Stimulated activated CD8-positive, alpha-beta memory T cell treated with anti-CD3 and anti-CD28 coated beads, Interleukin-15, amount 100 ng/mL, for 4 hours (primary cell): Measurements from ENCODE around the gene ALOX15.
"Not testable (repeated sequence)": the region's sequence is repeated elsewhere in the genome, so short reads cannot be mapped to it uniquely, and the experiment has no call there.

Experiments used
- DNase-seq, 2 donors: peaks; one replicate each; pipeline ENCODE4 v3.0.0-alpha.2; 2020; ENCODE audit warnings: low read depth in 2 of 2

Gene ALOX15

DNA sequence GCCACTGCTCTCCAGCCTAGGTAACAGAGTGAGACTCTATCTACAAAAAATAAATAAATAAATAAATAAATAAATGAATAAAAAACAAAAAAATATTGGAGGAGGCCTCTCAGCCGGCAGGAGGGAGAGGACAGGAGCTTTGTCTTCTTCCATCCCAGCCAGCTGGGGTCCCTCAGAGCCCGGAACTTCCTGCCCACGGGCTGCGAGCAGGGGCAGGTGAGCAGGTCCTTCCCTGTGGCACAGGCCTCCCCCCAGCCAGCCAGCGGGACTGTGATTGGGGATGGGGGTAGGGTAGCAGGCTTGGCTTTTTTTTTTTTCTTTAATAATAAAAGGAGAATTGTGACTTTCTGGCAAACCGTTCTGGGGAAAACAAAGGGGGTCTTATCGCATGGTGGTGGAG is 47.1 kb downstream of the ALOX15 start:
- no peak for DNase-seq

DNA sequence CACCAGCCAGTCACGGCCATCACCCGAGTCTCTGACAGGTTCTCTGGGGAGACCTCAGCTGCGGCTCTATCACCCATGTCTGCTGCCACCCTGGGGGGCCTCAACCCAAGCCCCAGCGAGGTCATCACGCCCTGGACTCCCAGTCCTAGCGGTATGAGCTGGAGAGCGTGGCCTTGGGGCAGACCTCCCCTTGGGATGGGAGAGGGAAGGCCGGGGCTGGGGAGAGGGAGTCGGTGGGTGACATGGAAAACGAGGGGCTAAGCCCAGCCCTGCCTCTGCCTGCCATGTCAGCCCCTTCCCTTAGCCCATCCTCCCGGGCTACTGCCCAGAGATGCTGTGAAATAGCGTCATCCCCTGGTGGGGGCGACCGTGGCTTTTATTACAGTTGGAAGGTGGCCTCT is 48.5 kb downstream of the ALOX15 start:
- DNase-seq = no peak

DNA sequence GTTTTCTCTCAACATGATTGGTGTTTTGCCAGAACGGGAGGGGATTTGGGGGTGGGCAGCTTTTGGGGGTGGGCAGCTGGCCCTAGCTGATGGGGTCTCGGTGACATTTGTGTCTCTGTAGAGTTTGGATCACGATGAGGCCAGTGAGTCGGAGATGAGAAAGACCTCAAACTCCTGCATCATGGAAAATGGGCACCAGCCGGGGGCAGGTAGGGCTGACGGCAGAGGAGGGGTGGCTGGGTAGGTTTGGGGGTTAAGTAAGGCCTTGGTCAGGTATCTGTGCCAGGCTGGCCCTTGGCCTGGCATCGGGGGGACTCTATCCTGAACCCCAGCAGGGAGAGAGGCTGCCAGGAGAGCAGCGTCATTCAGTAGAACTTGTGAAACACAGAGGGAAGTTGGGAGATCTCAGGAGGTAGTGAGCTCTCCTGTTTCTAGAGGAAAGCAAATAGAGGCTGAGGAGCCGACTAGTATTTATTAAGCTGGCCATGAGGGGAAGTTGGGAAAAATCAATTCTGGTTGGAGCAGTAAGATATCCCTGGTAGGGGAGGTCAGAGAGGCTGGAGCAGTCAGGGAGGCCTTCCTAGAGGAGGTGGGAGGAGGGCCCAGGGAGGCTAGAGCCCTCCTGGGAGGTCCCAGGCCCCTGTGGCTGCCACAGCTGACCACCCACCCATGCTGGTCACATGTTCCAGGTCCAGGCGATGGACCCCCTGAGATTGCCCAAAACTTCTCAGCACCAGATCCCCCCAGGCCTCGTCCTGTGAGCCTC is 49.1 kb downstream of the ALOX15 start:
- no peak for DNase-seq

DNA sequence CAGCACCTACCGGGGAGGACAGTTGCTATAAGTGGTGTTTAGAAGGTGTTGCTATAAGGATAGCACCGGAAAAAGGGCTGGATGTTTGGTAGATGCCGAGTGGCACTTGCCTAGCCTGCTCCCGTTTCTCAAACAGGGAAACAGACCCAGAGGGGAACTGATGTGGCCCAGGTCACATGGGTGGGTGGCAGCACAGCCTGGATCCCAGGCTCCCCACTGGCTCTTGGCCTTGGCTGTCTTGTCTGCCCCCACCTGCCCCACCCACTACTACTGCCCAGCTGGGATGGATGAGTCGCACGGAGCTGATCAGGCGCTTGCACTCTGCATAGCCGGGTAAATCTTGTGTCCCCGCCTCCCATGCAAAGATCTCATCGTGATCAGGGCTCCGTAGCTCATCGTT is 49.9 kb downstream of the ALOX15 start:
- DNase-seq = no peak

DNA sequence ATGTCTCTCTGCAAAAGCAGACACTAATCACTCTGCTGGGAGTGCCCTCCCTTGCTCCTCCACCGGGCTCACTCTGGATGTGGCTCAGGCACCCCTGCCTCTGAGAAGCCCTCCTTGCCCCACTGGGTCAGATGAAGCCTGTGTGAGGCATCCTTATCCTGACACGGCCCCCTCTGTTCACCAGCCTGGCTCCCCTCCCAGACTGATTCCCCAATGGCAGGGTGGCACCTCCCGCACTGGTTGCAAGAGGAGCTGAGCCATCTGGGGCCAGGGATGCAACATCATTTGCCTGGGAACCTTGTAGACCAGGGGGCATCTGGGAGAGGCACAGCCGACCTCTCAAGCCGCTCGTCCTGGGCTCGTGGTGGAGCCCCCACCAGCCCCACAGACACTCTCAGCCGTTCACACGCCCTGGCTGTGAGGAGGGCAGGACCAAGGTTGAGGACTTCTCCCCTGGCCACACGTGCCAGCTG is 50.5 kb downstream of the ALOX15 start:
- DNase-seq = no peak

DNA sequence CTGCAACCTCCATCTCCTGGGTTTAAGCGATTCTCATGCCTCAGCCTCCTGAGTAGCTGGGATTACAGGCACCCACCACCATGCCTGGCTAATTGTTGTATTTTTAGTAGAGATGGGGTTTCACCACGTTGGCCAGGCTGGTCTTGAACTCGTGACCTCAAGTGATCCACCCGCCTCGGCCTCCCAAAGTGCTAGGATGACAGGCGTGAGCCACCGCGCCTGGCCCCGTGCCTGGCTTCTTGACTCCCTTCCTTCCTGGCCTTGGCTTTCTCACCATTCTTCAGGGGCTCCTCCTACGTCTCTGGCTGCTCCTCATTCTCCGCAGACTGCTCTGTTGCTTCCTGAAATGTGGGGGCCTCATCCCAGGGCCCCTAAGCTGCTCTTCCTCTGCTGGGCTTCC is 51.4 kb downstream of the ALOX15 start:
- not testable (repeated sequence) for DNase-seq

DNA sequence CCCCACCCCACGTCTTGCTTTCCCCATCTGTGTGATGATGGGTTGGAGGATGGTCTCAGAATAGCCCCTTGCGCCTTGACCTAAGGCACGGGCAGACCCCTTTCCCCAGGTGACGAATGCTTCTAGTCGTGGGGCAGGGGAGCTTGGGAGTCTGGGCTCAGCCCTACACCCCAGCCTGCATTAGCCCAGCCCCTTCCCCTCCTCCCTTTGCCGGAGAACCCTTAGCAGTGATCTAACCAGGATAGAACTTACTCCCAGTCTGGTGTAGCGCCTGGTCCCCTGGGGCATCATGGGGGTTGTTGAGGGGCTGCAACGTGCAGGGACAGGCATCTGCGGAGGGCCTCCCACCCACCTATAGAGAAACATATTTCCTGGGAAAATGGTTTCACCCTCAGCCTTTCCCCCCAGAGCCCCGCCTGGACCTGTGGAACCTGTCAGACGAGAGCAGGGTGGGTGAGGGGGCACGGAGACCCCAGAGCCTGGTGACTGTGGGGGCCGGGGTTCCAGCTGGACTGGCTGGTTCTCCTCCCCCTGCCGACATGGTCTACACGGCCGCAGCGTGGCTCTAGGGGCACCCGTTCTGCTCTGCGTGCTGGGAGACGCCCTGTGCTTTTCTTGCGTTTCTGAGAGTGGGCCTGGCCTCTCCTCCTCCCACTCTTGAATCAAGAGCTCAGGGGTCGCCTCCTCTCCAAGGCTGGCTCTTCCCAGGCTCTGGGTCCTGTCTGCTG is 52.4 kb downstream of the ALOX15 start:
- DNase-seq = no peak

DNA sequence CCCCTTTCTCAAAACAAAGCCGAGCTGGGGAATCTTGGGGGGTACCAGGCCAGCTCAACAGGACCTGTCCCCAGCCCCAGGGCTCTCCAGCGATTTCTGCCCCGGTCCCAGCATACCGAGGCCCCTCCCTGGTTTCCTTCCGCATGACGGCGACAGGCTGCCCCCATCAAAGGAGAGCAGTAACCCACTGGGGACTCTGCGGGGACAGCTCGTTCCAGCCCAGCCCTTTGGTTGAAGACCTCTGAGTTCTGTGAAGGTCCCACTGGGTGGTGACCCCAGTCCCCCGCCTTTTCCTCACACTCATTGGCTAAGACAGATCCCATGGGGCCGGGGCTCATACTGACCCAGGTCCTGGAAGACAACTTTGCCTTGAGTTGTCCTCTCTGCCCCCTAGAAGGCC is 53.1 kb downstream of the ALOX15 start:
- no peak for DNase-seq

DNA sequence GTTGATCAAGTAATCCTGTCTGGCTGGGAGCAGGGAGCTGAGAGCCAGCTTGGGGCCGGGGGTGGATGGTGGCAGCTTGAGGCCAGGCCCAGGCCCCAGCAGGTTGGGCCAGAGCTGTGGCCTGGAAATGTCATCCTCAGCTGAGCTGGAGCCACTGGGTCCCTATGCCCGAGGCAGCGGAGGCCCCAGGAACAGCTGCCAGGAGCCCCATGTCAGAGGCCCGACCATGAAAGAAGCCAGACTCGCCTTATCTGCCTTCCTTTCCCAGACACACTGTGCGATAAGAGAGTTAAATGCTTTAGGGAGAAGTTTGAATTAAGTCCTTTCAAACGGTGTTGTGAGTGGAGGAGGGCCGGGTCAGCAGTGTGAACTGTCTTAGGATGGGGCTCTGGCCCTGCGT is 53.7 kb downstream of the ALOX15 start:
- DNase-seq = no peak

DNA sequence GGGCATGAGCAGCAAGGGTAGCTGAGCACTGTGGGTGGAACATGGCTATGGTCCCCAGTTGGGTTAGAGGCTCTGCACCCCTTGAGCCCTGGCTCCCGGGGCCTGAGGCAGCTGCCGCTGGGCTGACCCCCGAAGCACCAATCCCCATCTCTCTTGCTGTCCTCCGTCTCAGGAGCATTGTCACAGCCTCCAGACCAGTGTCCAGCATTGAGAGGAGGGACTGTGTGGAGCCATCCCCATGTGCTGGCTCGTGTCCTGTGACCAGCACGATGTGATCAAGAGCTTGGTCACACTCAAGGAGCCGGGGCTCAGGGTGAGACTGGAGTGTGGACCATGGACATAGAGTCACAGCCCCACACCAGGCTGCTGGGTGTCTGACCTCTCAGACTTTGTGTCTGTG is 54.3 kb downstream of the ALOX15 start:
- DNase-seq = no peak

DNA sequence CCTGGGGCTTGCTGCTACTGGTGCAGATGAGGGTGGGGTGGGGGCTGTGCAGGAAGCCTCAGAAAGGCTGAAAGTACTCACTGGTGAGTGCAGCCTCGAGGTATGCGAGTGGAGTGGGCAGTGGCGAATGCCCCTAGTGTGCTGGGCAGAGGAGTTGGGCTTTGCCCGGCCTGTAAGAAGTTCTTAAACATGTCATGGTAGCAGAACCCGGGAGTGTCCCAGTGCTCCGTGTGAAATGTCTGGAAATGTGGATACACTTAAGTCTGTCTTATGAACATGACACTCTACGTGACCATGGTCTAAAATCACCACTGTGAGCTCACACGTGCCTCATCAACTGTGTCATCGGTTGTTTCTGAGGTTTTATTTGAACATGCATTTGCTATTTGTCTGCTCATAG is 55.4 kb downstream of the ALOX15 start:
- DNase-seq = no peak

DNA sequence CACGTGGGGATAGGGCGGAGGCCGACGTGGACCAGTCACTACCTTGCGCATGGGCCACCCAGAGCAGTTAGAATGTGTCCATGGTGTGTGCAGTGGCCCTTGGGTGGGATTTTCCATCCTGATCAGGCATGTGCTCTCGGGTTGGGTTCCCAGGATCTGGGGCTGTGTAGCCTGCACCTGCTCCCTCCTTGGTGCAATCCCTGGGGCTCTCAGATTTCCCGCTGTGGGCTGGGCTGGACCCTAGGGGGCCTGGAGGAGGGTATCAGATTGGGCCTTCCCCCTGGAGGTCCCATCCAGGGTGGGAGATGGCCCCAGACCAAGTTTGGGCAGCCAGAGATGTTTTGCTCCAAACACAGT is 55.9 kb downstream of the ALOX15 start:
- no peak for DNase-seq

DNA sequence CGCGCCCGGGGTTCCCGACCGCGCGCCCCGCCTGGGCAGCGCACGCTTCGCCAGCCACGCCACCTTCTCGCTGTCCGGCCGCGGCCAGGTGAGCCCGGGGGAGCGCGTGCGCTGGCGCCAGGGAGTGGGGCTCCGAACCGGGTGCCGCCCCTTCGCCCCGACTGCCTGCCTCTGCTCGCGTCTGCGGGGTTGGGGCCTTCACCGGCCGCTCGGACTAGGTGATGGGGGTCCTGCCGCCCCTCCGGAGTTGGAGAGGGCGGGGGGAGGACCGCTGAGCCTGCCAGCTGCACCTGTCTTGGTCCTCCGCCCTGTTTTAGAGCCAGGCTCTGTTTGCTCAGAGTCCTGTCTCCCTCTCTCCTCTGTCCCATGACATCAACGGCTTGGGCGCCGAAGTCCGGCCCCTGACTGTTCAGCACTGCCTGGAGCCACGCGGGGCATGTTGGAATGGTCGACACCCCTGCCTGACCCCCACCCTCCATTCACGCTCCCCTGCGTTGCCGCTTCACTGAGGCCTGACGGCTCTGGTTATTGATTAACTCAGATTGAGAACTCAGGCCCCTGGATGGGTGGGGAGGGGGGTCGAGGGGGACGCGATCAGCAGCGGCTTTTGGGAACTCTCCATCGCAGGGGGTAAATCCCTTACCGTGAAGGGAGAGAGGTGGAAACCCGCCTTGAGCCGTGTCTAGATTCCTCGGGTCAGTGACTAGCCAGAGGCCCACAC is 56.4 kb downstream of the ALOX15 start:
- no peak for DNase-seq

DNA sequence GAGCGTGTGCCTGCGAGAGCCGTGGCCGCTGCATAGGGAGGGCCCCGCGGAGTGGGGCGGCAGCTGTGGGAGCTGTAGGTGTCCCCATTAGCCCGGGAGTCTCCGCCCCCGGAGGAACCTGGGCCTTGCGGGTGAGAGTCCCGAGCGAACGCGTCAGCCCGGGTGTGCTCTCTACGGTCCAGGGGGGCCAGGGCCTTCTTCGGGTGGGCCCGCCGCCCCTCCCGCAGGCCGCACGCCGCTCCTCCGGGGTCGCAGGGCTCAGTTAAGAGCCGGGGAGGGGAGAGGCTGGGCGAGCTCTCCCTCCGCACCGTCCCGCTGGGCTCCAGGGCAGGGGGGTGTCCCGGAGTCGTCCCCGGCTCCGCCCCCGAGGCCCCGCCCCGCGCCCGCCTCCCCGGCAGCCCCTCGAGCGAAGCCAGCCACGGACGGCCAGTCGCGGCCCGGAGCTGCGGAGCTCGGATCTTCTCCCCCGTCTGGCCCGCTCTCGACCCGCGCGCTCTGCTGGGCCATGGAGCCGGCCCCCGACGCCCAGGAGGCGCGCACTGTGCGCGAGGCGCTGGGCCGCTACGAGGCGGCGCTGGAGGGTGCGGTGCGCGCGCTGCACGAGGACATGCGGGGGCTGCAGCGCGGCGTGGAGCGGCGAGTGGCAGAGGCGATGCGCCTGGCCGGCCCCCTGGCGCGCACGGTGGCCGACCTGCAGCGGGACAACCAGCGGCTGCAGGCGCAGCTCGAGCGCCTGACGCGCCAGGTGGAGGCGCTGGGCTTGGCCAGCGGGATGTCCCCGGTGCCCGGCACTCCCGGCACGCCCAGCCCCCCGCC is 57.2 kb downstream of the ALOX15 start, which contains the start of gene SMTNL2:
Gene SMTNL2, plus strand, starts transcription at position 429 of the 816 bp plus-strand sequence. Its CDS starts 77 bp downstream, at position 506.
- DNase-seq = no peak

DNA sequence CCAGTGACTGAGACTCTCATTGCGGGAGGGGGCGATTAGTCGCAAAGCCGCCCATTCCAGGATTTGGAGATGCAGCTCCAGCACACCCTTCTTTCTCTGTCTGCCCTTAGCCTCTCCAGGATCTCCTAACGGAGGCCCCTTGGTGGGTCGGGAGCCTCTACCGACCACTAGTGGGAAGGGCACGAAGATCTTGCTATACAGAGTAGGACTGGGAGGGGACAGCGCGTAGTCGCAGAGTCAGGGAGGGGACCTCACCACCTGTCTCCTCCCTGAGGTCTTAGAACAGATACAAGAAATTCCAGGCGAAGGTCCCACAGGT is 57.7 kb downstream of the ALOX15 start:
- DNase-seq = no peak

DNA sequence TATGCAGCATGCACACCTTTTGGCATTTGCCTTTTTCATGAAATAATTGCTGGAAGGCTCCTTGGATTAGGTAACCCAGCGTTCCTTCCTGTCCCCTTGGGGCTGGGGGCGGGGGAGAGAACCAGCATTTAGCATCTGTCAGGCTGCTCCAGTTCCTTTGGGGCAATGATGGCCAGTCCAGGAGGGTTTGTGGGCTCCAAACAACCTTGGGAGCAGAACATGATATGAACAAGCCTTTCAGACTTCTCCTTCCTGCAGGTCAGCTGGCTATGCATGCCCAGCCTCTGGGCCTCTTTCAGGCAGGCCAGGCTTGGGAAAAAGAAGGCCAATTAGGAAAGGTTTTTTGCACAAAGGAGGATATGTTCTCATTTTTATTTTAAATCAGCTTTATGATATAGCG is 58.3 kb downstream of the ALOX15 start:
- no peak for DNase-seq

DNA sequence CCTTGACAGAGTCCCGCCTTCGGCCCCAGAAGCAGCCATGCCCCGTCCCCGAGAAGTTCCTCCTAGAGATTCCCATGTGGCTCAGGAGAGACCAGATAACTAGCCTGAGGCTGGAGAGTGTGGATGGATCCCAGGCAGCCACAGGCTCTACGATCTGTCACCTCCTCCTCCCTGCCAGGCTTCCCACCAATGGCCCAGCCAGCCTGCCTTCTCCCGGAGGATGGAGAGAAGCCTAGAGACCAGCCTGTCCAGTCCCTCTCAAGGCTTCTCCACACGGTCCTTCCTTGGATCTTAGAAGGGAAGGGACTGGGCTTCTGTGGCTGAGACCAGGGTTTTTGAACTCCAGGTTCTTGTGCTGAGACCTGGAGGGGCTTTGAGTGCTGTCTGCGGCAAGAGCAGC is 58.8 kb downstream of the ALOX15 start:
- DNase-seq = no peak

DNA sequence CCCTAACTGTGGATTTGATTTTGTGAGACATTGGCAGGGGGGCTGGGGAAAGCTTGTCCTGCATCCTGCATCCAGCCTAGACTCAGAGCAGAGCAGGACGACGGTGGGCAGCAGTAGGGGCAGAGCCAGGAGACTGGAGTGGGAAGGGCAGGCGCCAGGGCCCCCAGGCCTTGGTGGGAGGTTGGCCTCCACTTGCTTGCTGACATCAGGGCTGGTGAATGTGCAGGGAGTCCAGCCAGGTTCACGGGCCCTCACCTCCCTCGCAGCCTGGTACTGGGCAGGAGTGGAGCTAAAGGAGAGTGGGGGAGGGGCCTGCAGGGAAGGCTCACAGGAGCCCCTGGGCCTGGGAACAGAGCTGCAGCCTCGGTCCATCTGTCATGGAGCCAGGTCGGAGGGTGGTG is 59.4 kb downstream of the ALOX15 start:
- DNase-seq = no peak
